Measurements from ENCODE around the gene MT1G. TPM values are rescaled to one million over a fixed set of nuclear protein-coding genes. Genes with fewer than 3 reads are reported as not detected.
A peak's percentile ranks its signal among the peaks of the same experiment; 100 is the strongest.

MT1G gene
- polyA plus RNA-seq, 1 of the 3 experiments (the other 2 are of a cell fraction): 1.2 TPM

DNA sequence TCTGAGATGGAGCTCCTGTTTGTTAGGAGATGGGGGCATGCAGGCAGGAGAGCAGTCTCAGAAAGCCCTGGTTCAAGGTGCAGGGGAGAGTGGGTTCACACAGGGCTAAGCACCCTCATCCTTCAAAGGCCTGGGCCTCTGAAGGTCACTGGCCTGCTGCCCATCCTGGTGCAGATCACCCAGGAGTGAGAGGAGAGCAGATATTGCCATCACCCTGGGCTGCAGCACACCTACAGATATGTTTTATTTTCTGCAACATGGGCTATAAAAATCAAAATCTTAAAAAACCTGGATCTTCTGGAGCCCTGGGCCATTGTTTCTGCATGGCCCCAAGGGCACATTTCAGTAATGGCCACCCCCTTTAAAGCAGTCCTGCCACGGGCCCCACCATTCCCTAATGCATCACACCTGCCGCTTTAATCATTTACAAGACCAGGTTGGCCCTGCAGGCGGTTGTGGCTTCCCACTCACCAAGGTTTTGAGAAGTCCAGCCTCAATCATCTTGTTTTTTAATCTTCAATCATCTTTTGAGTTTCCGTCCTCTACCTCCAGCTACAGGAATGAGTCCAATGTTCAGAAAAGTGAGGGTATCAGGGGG, 41.7 kb upstream of the MT1G start:
- Histone ChIP-seq H3K4me2 (no peak overlapping the region), H3K9me3 (no peaks in the 10 kb centered on the region), H3K9ac (no peak overlapping the region), H2AFZ (ENCODE audit: low read depth) (no peak overlapping the region), H3K27ac (ENCODE audit: low read depth in 2 of 2, low read length in 1 of 2) (0 out of 4 replicates have a peak overlapping the region, but pooled peaks of 1 of the 2 experiments have one; percentile 19), H3K27me3 (ENCODE audit: insufficient read depth) (no peaks in the 10 kb centered on the region), H3K9me2 (no peaks in the 10 kb centered on the region), H3K36me3 (replicated peaks in 1 of 2; ENCODE audit: control insufficient read depth in 1 of 2, insufficient read depth in 2 of 2, low read length in 1 of 2) (no peaks in the 10 kb centered on the region), H3K4me1 (ENCODE audit: control insufficient read depth in 1 of 2, insufficient read depth in 2 of 2, low read depth in 1 of 2, low read length in 1 of 2) (peaks cover 0 to 15% of the 10 kb centered on the region in 2 experiments; a peak in 2 of 4 replicates), H4K20me1 (ENCODE audit: insufficient read depth) (no peaks in the 10 kb centered on the region), H3K4me3 (ENCODE audit: low read depth in 2 of 2, low read length in 1 of 2) (no peak overlapping the region), H3K79me2 (ENCODE audit: insufficient read depth) (no peaks in the 10 kb centered on the region), H3F3A (replicated peaks; ENCODE audit: insufficient read depth) (no peaks in the 10 kb centered on the region)
- DNase-seq: no peak
- 77% methylated on average over 4 of the region's 4 CpGs for WGBS (ENCODE audit: low lambda C conversion rate)
- ChIA-PET POLR2A (no interaction called here), CTCF (interaction anchor here (0.6 to 3.7 kb wide), 9 partner anchors 12 to 195 kb away, joined by 3 to 15 read pairs (median 4); no protein-coding TSS in a partner anchor)
- TF ChIP-seq EP300 (IDR thresholded peaks at IDR 0.05; ENCODE audit: borderline replicate concordance in 1 of 2, low read depth in 1 of 2, low read length in 1 of 2): no peak
- no peak for TF ChIP-seq NRF1 (IDR thresholded peaks at IDR 0.05; ENCODE audit: low read depth, low read length)
- TF ChIP-seq GABPA (IDR thresholded peaks at IDR 0.05; ENCODE audit: low read depth): no peak

DNA sequence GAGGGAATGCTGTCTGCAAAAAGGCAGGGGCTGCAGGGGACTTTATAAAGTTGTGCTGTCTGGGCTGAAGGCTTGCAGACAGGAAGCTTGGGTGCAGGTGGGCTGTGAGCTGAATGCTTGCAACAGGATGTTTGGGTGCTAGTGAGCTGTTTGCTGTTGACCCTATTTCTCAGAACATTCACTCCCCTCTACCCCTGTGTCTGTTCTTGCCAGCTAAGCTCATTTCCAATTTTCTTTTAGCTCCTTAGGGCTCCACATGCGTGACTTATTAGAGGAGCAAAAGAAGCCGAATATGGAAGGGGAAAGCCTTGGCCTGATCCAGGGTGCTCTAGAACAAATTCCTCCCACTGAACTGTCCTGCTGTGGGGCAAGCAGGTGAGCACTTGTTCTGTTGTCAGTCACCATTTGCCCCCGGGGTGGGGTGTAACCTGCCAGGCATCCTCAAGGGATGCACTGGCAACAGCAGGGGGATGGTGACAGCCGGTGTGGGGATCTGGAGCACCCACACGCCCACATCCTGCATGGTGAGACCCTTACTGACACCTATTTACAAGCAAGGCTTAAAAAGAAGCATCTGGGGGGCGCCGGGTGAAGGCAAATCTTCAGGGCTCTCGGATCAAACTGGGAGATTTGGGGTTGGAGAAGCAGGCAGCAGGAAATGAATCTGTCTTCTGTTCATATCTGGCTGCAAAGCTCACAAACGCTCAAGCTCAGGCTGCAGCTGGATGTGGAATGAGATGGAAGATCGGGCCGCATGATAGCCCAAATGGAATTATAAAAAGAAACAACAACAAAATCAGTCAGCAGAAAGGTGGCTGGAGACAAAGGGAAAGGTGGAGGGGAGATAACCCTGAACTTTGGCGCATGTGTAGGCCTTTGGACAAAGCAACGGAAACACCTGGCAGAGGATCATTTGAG, 40.9 kb upstream of the MT1G start:
- no peak overlapping the region for H3K9ac ChIP-seq
- H3K4me1 ChIP-seq (ENCODE audit: control insufficient read depth in 1 of 2, insufficient read depth in 2 of 2, low read depth in 1 of 2, low read length in 1 of 2): peaks cover 0 to 15% of the 10 kb centered on the region in 2 experiments; a peak in 2 of 4 replicates
- no peaks in the 10 kb centered on the region for H3K27me3 ChIP-seq (ENCODE audit: insufficient read depth)
- H4K20me1 ChIP-seq (ENCODE audit: insufficient read depth): no peaks in the 10 kb centered on the region
- TF ChIP-seq EZH2phosphoT487 (IDR thresholded peaks at IDR 0.05; ENCODE audit: borderline replicate concordance, low read depth): no peak
- no peak for TF ChIP-seq TAF1 (IDR thresholded peaks at IDR 0.05; ENCODE audit: borderline replicate concordance, low read depth, low read length)
- peak; percentile 64 for TF ChIP-seq GATA2 (CRISPR knock-in tag; IDR thresholded peaks at IDR 0.05)
- TF ChIP-seq GABPA (IDR thresholded peaks at IDR 0.05; ENCODE audit: low read depth): no peak
- no peak for TF ChIP-seq TCF12 (IDR thresholded peaks at IDR 0.05)
- TF ChIP-seq, protein P1, sequence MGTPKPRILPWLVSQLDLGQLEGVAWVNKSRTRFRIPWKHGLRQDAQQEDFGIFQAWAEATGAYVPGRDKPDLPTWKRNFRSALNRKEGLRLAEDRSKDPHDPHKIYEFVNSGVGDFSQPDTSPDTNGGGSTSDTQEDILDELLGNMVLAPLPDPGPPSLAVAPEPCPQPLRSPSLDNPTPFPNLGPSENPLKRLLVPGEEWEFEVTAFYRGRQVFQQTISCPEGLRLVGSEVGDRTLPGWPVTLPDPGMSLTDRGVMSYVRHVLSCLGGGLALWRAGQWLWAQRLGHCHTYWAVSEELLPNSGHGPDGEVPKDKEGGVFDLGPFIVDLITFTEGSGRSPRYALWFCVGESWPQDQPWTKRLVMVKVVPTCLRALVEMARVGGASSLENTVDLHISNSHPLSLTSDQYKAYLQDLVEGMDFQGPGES (IDR thresholded peaks at IDR 0.05; ENCODE audit: low read depth, low read length): no peak
- TF ChIP-seq MEF2A (IDR thresholded peaks at IDR 0.05; ENCODE audit: borderline replicate concordance, low read depth): no peak
- TF ChIP-seq, protein P2, sequence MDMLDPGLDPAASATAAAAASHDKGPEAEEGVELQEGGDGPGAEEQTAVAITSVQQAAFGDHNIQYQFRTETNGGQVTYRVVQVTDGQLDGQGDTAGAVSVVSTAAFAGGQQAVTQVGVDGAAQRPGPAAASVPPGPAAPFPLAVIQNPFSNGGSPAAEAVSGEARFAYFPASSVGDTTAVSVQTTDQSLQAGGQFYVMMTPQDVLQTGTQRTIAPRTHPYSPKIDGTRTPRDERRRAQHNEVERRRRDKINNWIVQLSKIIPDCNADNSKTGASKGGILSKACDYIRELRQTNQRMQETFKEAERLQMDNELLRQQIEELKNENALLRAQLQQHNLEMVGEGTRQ (IDR thresholded peaks at IDR 0.05; ENCODE audit: borderline replicate concordance, low read depth, low read length): no peak
- no peak overlapping the region for H3K4me2 ChIP-seq
- 0 out of 4 replicates have a peak overlapping the region, but pooled peaks of 1 of the 2 experiments have one; percentile 19 for H3K27ac ChIP-seq (ENCODE audit: low read depth in 2 of 2, low read length in 1 of 2)
- peak; percentile 52 for DNase-seq
- ChIA-PET POLR2A (interaction anchor here (0.6 kb wide), 1 partner anchor 214 kb away, joined by 3 read pairs; no protein-coding TSS in a partner anchor), CTCF (interaction anchor here (0.6 to 3.7 kb wide), 10 partner anchors 19 to 194 kb away, joined by 3 to 15 read pairs (median 4); no protein-coding TSS in a partner anchor)
- H3K36me3 ChIP-seq (replicated peaks in 1 of 2; ENCODE audit: control insufficient read depth in 1 of 2, insufficient read depth in 2 of 2, low read length in 1 of 2): no peaks in the 10 kb centered on the region
- no peak overlapping the region for H3K4me3 ChIP-seq (ENCODE audit: low read depth in 2 of 2, low read length in 1 of 2)
- WGBS (ENCODE audit: low lambda C conversion rate): 61% methylated on average over 12 of the region's 13 CpGs
- H3K79me2 ChIP-seq (ENCODE audit: insufficient read depth): no peaks in the 10 kb centered on the region
- H3K9me3 ChIP-seq: no peaks in the 10 kb centered on the region
- H3F3A ChIP-seq (replicated peaks; ENCODE audit: insufficient read depth): no peaks in the 10 kb centered on the region
- H3K9me2 ChIP-seq: no peaks in the 10 kb centered on the region
- H2AFZ ChIP-seq (ENCODE audit: low read depth): no peak overlapping the region

All from SK-N-SH (cell line).